Karpas-422 (cell line): Measurements from ENCODE around the gene CRMP1. TPM values are rescaled to one million over a fixed set of nuclear protein-coding genes. Genes with fewer than 3 reads are reported as not detected.

Experiments used
- DNase-seq: peaks from one replicate; pipeline ENCODE4 v3.0.0-alpha.2; 2015
- H2AFZ ChIP-seq: fragments of 200-600 bp; sonication (generic); 2 replicates; pipeline ENCODE4 v1.6.1; 2014; ENCODE audit warnings: antibody characterized with exemption, low read length, mixed read lengths
- H3K27ac ChIP-seq: fragments of 200-600 bp; sonication (generic); 2 replicates; pipeline ENCODE4 v1.5.1; 2014; ENCODE audit warnings: mild to moderate bottlenecking, low read length, moderate library complexity
- H3K27me3 ChIP-seq: fragments of 200-600 bp; sonication (generic); 2 replicates; pipeline ENCODE4 v1.6.1; 2014; ENCODE audit warnings: low read length, mixed read lengths
- H3K36me3 ChIP-seq: fragments of 200-600 bp; sonication (generic); 2 replicates; pipeline ENCODE4 v1.6.1; 2014; ENCODE audit warnings: low read length, mixed read lengths; ENCODE audit not compliant: insufficient read depth
- H3K4me1 ChIP-seq: fragments of 200-600 bp; sonication (generic); 2 replicates; pipeline ENCODE4 v1.6.1; 2014; ENCODE audit warnings: mild to moderate bottlenecking, low read length, mixed read lengths
- H3K4me2 ChIP-seq: fragments of 200-600 bp; sonication (generic); 2 replicates; pipeline ENCODE4 v1.6.1; 2014; ENCODE audit warnings: low read length, low read depth, mild to moderate bottlenecking; ENCODE audit not compliant: poor library complexity, severe bottlenecking
- H3K4me3 ChIP-seq: fragments of 200-600 bp; sonication (generic); 2 replicates; pipeline ENCODE4 v1.5.1; 2014; ENCODE audit warnings: mild to moderate bottlenecking, antibody characterized with exemption, low read length, mixed read lengths
- H3K79me2 ChIP-seq: fragments of 200-600 bp; sonication (generic); 2 replicates; pipeline ENCODE4 v1.6.1; 2014; ENCODE audit warnings: mild to moderate bottlenecking, low read length, mixed read lengths
- H3K9ac ChIP-seq: fragments of 200-600 bp; sonication (generic); 2 replicates; pipeline ENCODE4 v1.6.0; 2014; ENCODE audit warnings: low read length
- H3K9me2 ChIP-seq: fragments of 200-600 bp; sonication (generic), shearing (Covaris generic); replicated peaks from 2 replicates; pipeline ENCODE4 v1.6.0; 2014; ENCODE audit warnings: mild to moderate bottlenecking, low read length, moderate library complexity; ENCODE audit not compliant: insufficient read depth
- H3K9me3 ChIP-seq: fragments of 300-700, 200-600 bp; sonication (generic); 2 replicates; pipeline ENCODE4 v1.6.1; 2014; ENCODE audit warnings: low read length, mixed read lengths
- H4K20me1 ChIP-seq: fragments of 200-600 bp; sonication (generic); 2 replicates; pipeline ENCODE4 v1.6.1; 2014; ENCODE audit warnings: mild to moderate bottlenecking, antibody characterized with exemption, low read length, low read depth; ENCODE audit not compliant: insufficient read depth
- total RNA-seq: library from RNA; depleted of rRNA; stranded (reverse); fragments of >200 nt; shearing (Covaris generic); gene quantifications from 2 replicates; pipeline ENCODE4 v1.2.3, GENCODE V29; 2014; ENCODE audit warnings: low replicate concordance

Gene CRMP1
- total RNA-seq, 1 experiment from 2014 or later, result 0.48 TPM

- Histone ChIP-seq H3K27ac (no peak overlapping the region), H3K4me3 (no peak overlapping the region), H3K36me3 (no peaks in the 10 kb centered on the region), H4K20me1 (no peaks in the 10 kb centered on the region), H3K4me1 (peaks cover 5% of the 10 kb centered on the region), H3K9me3 (no peaks in the 10 kb centered on the region), H3K27me3 (no peaks in the 10 kb centered on the region), H3K9me2 (no peaks in the 10 kb centered on the region), H3K4me2 (no peak overlapping the region), H3K79me2 (no peaks in the 10 kb centered on the region), H3K9ac (no peak overlapping the region), H2AFZ (no peak overlapping the region)
- no peak for DNase-seq
Observed at GRCh38 chr4:5785806-5786680, 106.8 kb downstream of the CRMP1 start.

GRCh38 chr4:5784960-5785611 lies 107.8 kb downstream of the CRMP1 start:
- H4K20me1 ChIP-seq, result no peaks in the 10 kb centered on the region
- no peaks in the 10 kb centered on the region for H3K36me3 ChIP-seq
- no peaks in the 10 kb centered on the region for H3K79me2 ChIP-seq
- H3K9ac ChIP-seq, result no peak overlapping the region
- H3K4me1 ChIP-seq, result peaks cover 5% of the 10 kb centered on the region
- H3K4me2 ChIP-seq, result no peak overlapping the region
- H3K9me3 ChIP-seq, result no peaks in the 10 kb centered on the region
- H3K27ac ChIP-seq, result no peak overlapping the region
- no peak overlapping the region for H3K4me3 ChIP-seq
- no peaks in the 10 kb centered on the region for H3K9me2 ChIP-seq
- no peak for DNase-seq
- no peaks in the 10 kb centered on the region for H3K27me3 ChIP-seq
- H2AFZ ChIP-seq, result no peak overlapping the region

- no peak overlapping the region for H3K9ac ChIP-seq
- H3K4me3 ChIP-seq, result no peak overlapping the region
- H3K27me3 ChIP-seq, result no peaks in the 10 kb centered on the region
- no peaks in the 10 kb centered on the region for H3K9me2 ChIP-seq
- no peak overlapping the region for H3K27ac ChIP-seq
- peaks cover 5% of the 10 kb centered on the region for H3K4me1 ChIP-seq
- H3K36me3 ChIP-seq, result no peaks in the 10 kb centered on the region
- H3K9me3 ChIP-seq, result no peaks in the 10 kb centered on the region
- no peak overlapping the region for H2AFZ ChIP-seq
- H4K20me1 ChIP-seq, result no peaks in the 10 kb centered on the region
- DNase-seq, result no peak
- H3K79me2 ChIP-seq, result no peaks in the 10 kb centered on the region
- no peak overlapping the region for H3K4me2 ChIP-seq
Observed at GRCh38 chr4:5784021-5784420, 108.9 kb downstream of the CRMP1 start.

- H3K9me3 ChIP-seq, result no peaks in the 10 kb centered on the region
- H3K79me2 ChIP-seq, result no peaks in the 10 kb centered on the region
- H3K4me1 ChIP-seq, result peaks cover 5% of the 10 kb centered on the region
- no peaks in the 10 kb centered on the region for H3K27me3 ChIP-seq
- no peak overlapping the region for H3K4me3 ChIP-seq
- H3K9me2 ChIP-seq, result no peaks in the 10 kb centered on the region
- no peaks in the 10 kb centered on the region for H4K20me1 ChIP-seq
- H3K9ac ChIP-seq, result no peak overlapping the region
- H2AFZ ChIP-seq, result no peak overlapping the region
- no peaks in the 10 kb centered on the region for H3K36me3 ChIP-seq
- H3K27ac ChIP-seq, result no peak overlapping the region
- no peak for DNase-seq
- H3K4me2 ChIP-seq, result no peak overlapping the region
Observed at GRCh38 chr4:5783486-5783885, 109.4 kb downstream of the CRMP1 start.

GRCh38 chr4:5782829-5783476 lies 109.9 kb downstream of the CRMP1 start:
- no peaks in the 10 kb centered on the region for H3K9me3 ChIP-seq
- no peak overlapping the region for H3K27ac ChIP-seq
- H3K4me3 ChIP-seq, result no peak overlapping the region
- no peak overlapping the region for H3K4me2 ChIP-seq
- H3K9me2 ChIP-seq, result no peaks in the 10 kb centered on the region
- H2AFZ ChIP-seq, result no peak overlapping the region
- H4K20me1 ChIP-seq, result no peaks in the 10 kb centered on the region
- no peak overlapping the region for H3K9ac ChIP-seq
- no peak for DNase-seq
- no peaks in the 10 kb centered on the region for H3K79me2 ChIP-seq
- no peaks in the 10 kb centered on the region for H3K27me3 ChIP-seq
- H3K36me3 ChIP-seq, result no peaks in the 10 kb centered on the region
- H3K4me1 ChIP-seq, result peaks cover 5% of the 10 kb centered on the region

- Histone ChIP-seq H3K4me3 (no peak overlapping the region), H3K4me1 (peaks cover 5% of the 10 kb centered on the region), H3K9ac (no peak overlapping the region), H3K27ac (no peak overlapping the region), H3K36me3 (no peaks in the 10 kb centered on the region), H3K9me3 (no peaks in the 10 kb centered on the region), H4K20me1 (no peaks in the 10 kb centered on the region), H2AFZ (no peak overlapping the region), H3K79me2 (no peaks in the 10 kb centered on the region), H3K4me2 (no peak overlapping the region), H3K27me3 (no peaks in the 10 kb centered on the region), H3K9me2 (no peaks in the 10 kb centered on the region)
- DNase-seq, result no peak
Observed at GRCh38 chr4:5781691-5782090, 111.2 kb downstream of the CRMP1 start.

GRCh38 chr4:5780831-5781480 lies 111.9 kb downstream of the CRMP1 start:
- no peaks in the 10 kb centered on the region for H3K27me3 ChIP-seq
- H3K9me2 ChIP-seq, result no peaks in the 10 kb centered on the region
- no peaks in the 10 kb centered on the region for H3K9me3 ChIP-seq
- no peak overlapping the region for H2AFZ ChIP-seq
- H3K27ac ChIP-seq, result no peak overlapping the region
- H3K9ac ChIP-seq, result no peak overlapping the region
- H4K20me1 ChIP-seq, result no peaks in the 10 kb centered on the region
- peaks cover 5% of the 10 kb centered on the region for H3K4me1 ChIP-seq
- H3K4me2 ChIP-seq, result no peak overlapping the region
- no peak for DNase-seq
- H3K79me2 ChIP-seq, result no peaks in the 10 kb centered on the region
- H3K4me3 ChIP-seq, result no peak overlapping the region
- H3K36me3 ChIP-seq, result no peaks in the 10 kb centered on the region

GRCh38 chr4:5776510-5776909 lies 116.4 kb downstream of the CRMP1 start:
- Histone ChIP-seq H3K4me3 (no peak overlapping the region), H3K9me3 (no peaks in the 10 kb centered on the region), H3K36me3 (no peaks in the 10 kb centered on the region), H3K4me1 (no peaks in the 10 kb centered on the region), H3K4me2 (no peak overlapping the region), H4K20me1 (no peaks in the 10 kb centered on the region), H3K79me2 (no peaks in the 10 kb centered on the region), H3K27ac (no peak overlapping the region), H3K27me3 (no peaks in the 10 kb centered on the region), H3K9me2 (no peaks in the 10 kb centered on the region), H2AFZ (no peak overlapping the region), H3K9ac (no peak overlapping the region)
- no peak for DNase-seq
